ENCODE data around the gene BCORL1. TPM values are rescaled to one million over a fixed set of nuclear protein-coding genes. Genes with fewer than 3 reads are reported as not detected.

Gene BCORL1
- total RNA-seq, 1 experiment from 2014 or later, result 32.2 TPM

GRCh38 chrX:130053236-130053635, 70.8 kb downstream of the BCORL1 start:
- no peaks in the 10 kb centered on the region for H4K20me1 ChIP-seq (ENCODE audit: insufficient read depth)
- ChIA-PET CTCF (no interaction called here), POLR2A (ENCODE audit: unreplicated experiment) (interaction anchor here (0.6 kb wide), 1 partner anchor 228 kb away, joined by 5 read pairs; no protein-coding TSS in a partner anchor)
- H2AFZ ChIP-seq, result no peak overlapping the region
- no TSS peak for BruUV-seq (replicated peaks)
- H3K4me2 ChIP-seq, result no peak overlapping the region
- DNase-seq, result no peak
- H3K4me3 ChIP-seq, result no peak overlapping the region
- H3K4me1 ChIP-seq (replicated peaks; ENCODE audit: insufficient read depth), result no peaks in the 10 kb centered on the region
- H3F3A ChIP-seq (ENCODE audit: insufficient read depth, low read depth), result no peaks in the 10 kb centered on the region
- no peaks in the 10 kb centered on the region for H3K9me3 ChIP-seq (ENCODE audit: insufficient read depth, low read depth)
- TF ChIP-seq CTCF (conservative IDR thresholded peaks at IDR 0.05) (no peak), EZH2 (IDR thresholded peaks at IDR 0.05; ENCODE audit: low read depth) (no peak)
- H3K27me3 ChIP-seq (ENCODE audit: insufficient read depth, low read depth), result no peaks in the 10 kb centered on the region
- no peak overlapping the region for H3K27ac ChIP-seq
- intact Hi-C loops (cut with micrococcal nuclease; ENCODE audit: unreplicated experiment), result no loop called here
- no peaks in the 10 kb centered on the region for H3K79me2 ChIP-seq (ENCODE audit: low read depth)
- H3K9me2 ChIP-seq (ENCODE audit: insufficient read depth), result no peaks in the 10 kb centered on the region
- 0 out of 2 replicates have a peak, but pooled peaks cover 6% of the 10 kb centered on the region for H3K36me3 ChIP-seq (ENCODE audit: low read depth)

- Histone ChIP-seq H3K79me2 (ENCODE audit: low read depth) (no peaks in the 10 kb centered on the region), H3K4me1 (replicated peaks; ENCODE audit: insufficient read depth) (no peaks in the 10 kb centered on the region), H3K4me3 (no peak overlapping the region), H3K27ac (no peak overlapping the region), H4K20me1 (ENCODE audit: insufficient read depth) (no peaks in the 10 kb centered on the region), H3K4me2 (no peak overlapping the region), H3K9me3 (ENCODE audit: insufficient read depth, low read depth) (no peaks in the 10 kb centered on the region), H2AFZ (no peak overlapping the region), H3K36me3 (ENCODE audit: low read depth) (0 out of 2 replicates have a peak, but pooled peaks cover 6% of the 10 kb centered on the region), H3F3A (ENCODE audit: insufficient read depth, low read depth) (no peaks in the 10 kb centered on the region; the same call in 1 of the 2 replicates), H3K27me3 (ENCODE audit: insufficient read depth, low read depth) (no peaks in the 10 kb centered on the region), H3K9me2 (ENCODE audit: insufficient read depth) (no peaks in the 10 kb centered on the region)
- intact Hi-C loops (cut with micrococcal nuclease; ENCODE audit: unreplicated experiment), result no loop called here
- POLR2A ChIA-PET (ENCODE audit: unreplicated experiment), result no interaction called here
- CTCF ChIA-PET, result no interaction called here
- TF ChIP-seq CTCF (conservative IDR thresholded peaks at IDR 0.05) (no peak), EZH2 (IDR thresholded peaks at IDR 0.05; ENCODE audit: low read depth) (no peak)
- DNase-seq, result no peak
- BruUV-seq (replicated peaks), result no TSS peak
These were observed 72.7 kb downstream of the BCORL1 start for GRCh38 chrX:130055103-130055502.

GRCh38 chrX:130055899-130056298, 73.5 kb downstream of the BCORL1 start:
- no peaks in the 10 kb centered on the region; the same call in 1 of the 2 replicates for H3F3A ChIP-seq (ENCODE audit: insufficient read depth, low read depth)
- no peak for DNase-seq
- ChIA-PET POLR2A (ENCODE audit: unreplicated experiment) (no interaction called here), CTCF (no interaction called here)
- H3K4me3 ChIP-seq, result no peak overlapping the region
- no peaks in the 10 kb centered on the region for H3K79me2 ChIP-seq (ENCODE audit: low read depth)
- no peaks in the 10 kb centered on the region for H4K20me1 ChIP-seq (ENCODE audit: insufficient read depth)
- intact Hi-C loops (cut with micrococcal nuclease; ENCODE audit: unreplicated experiment), result no loop called here
- no peaks in the 10 kb centered on the region for H3K4me1 ChIP-seq (replicated peaks; ENCODE audit: insufficient read depth)
- no peak overlapping the region for H3K4me2 ChIP-seq
- H3K9me3 ChIP-seq (ENCODE audit: insufficient read depth, low read depth), result no peaks in the 10 kb centered on the region
- TF ChIP-seq CTCF (conservative IDR thresholded peaks at IDR 0.05) (no peak), EZH2 (IDR thresholded peaks at IDR 0.05; ENCODE audit: low read depth) (no peak)
- H3K27me3 ChIP-seq (ENCODE audit: insufficient read depth, low read depth), result no peaks in the 10 kb centered on the region
- BruUV-seq (replicated peaks), result no TSS peak
- no peaks in the 10 kb centered on the region for H3K9me2 ChIP-seq (ENCODE audit: insufficient read depth)
- 0 out of 2 replicates have a peak, but pooled peaks cover 6% of the 10 kb centered on the region for H3K36me3 ChIP-seq (ENCODE audit: low read depth)
- no peak overlapping the region for H2AFZ ChIP-seq
- no peak overlapping the region for H3K27ac ChIP-seq
